K562 (cell line): ENCODE measurements around the gene MRPL10. TPM values are rescaled to one million over a fixed set of nuclear protein-coding genes. Genes with fewer than 3 reads are reported as not detected.

ENCODE experiments used
- ATAC-seq: fragments of 200-7000 bp; cut with Tn5 transposase; 3 replicates; pipeline ENCODE4 v1.9.1; 2020; ENCODE audit warnings: moderate library complexity
- BruUV-seq: library from RNA; stranded (reverse); fragments of 400-500 nt; replicated peaks from 2 replicates; lab custom pipeline; 2021; lab: Mats Ljungman, UMichigan
- CTCF ChIA-PET: fragments of 300-600 bp; formaldehyde crosslinking; extraction: SDS; loops from one replicate; lab custom pipeline; 2021; ENCODE audit warnings: low intra/inter-chr PET ratio; lab: Yijun Ruan, JAX
- POLR2A ChIA-PET: fragments of 300-600, 350-650 bp; sonication (Branson Sonifier 250); formaldehyde crosslinking; extraction: SDS; loops from one replicate; lab custom pipeline; 2021; ENCODE audit warnings: antibody characterized with exemption, inconsistent platforms; lab: Yijun Ruan, JAX
- DNase-seq, 4 experiments: peaks; one replicate each; pipeline versions ENCODE4 v3.0.0 to v3.0.0-alpha.2; 2011 to 2018; ENCODE audit warnings: low spot score in 3 of 4, mixed read lengths in 3 of 4; ENCODE audit errors: extremely low read depth in 1 of 4
- FAIRE-seq: peaks from 2 replicates; lab custom pipeline; 2011; peaks lifted over from hg19 to GRCh38; lab: Jason Lieb, UNC
- H2AFZ ChIP-seq: 2 replicates; pipeline ENCODE4 v1.6.0; 2011; ENCODE audit warnings: low read depth, low read length, control low read depth, inconsistent platforms
- H3K27ac ChIP-seq: fragments of 200-600 bp; 3 replicates; pipeline ENCODE4 v1.8.0; 2011; ENCODE audit warnings: low read depth, mild to moderate bottlenecking, control low read depth, inconsistent platforms, low read length, moderate library complexity, mixed read lengths; ENCODE audit errors: extremely low read depth
- H3K27me3 ChIP-seq, 2 experiments: fragments of 300-600 bp in 1 of 2; 2 replicates in 1 of 2; 3 replicates in 1 of 2; pipeline versions ENCODE4 v1.6.0 to v1.8.0; 2011; ENCODE audit warnings: inconsistent platforms in 2 of 2, low read length in 2 of 2, mild to moderate bottlenecking in 1 of 2, mixed read lengths in 1 of 2, moderate library complexity in 1 of 2; ENCODE audit not compliant: control insufficient read depth in 2 of 2, insufficient read depth in 2 of 2
- H3K36me3 ChIP-seq: fragments of 300-600 bp; 3 replicates; pipeline ENCODE4 v1.8.0; 2011; ENCODE audit warnings: mild to moderate bottlenecking, low read length, inconsistent platforms; ENCODE audit not compliant: control insufficient read depth, insufficient read depth
- H3K4me1 ChIP-seq, 2 experiments: fragments of 200-600 bp in 1 of 2; replicated peaks in 1 of 2; 2 replicates in 1 of 2; 3 replicates in 1 of 2; pipeline versions ENCODE4 v1.5.1 to v1.8.0; 2011; ENCODE audit warnings: inconsistent platforms in 2 of 2, low read length in 2 of 2, mild to moderate bottlenecking in 1 of 2, mixed read lengths in 1 of 2, moderate library complexity in 1 of 2; ENCODE audit not compliant: control insufficient read depth in 2 of 2, insufficient read depth in 2 of 2
- H3K4me2 ChIP-seq: 2 replicates; pipeline ENCODE4 v1.6.1; 2011; ENCODE audit warnings: low read length, control low read depth, inconsistent platforms, mixed read lengths; ENCODE audit not compliant: insufficient read depth
- H3K4me3 ChIP-seq: fragments of 200-600 bp; sonication (generic), shearing (Covaris generic); 2 replicates; pipeline ENCODE4 v1.5.1; 2016; ENCODE audit warnings: control low read depth, inconsistent platforms
- H3K79me2 ChIP-seq: fragments of 200-600 bp; 3 replicates; pipeline ENCODE4 v1.8.0; 2011; ENCODE audit warnings: low read length, inconsistent platforms; ENCODE audit not compliant: control insufficient read depth, insufficient read depth
- H3K9ac ChIP-seq, 2 experiments: 2 replicates each; pipeline versions ENCODE4 v1.6.0 to v1.6.1; 2011; ENCODE audit warnings: low read depth in 2 of 2, low read length in 2 of 2, control low read depth in 1 of 2, inconsistent platforms in 1 of 2, mild to moderate bottlenecking in 1 of 2, mixed read lengths in 1 of 2; ENCODE audit not compliant: insufficient read depth in 1 of 2
- H3K9me1 ChIP-seq: one replicate; pipeline ENCODE4 v1.6.0; 2011; ENCODE audit warnings: inconsistent platforms, mild to moderate bottlenecking, low read length, moderate library complexity; ENCODE audit not compliant: control insufficient read depth, insufficient read depth
- H3K9me3 ChIP-seq: replicated peaks from 2 replicates; pipeline ENCODE4 v1.5.1; 2011; ENCODE audit warnings: low read depth, low read length, inconsistent platforms; ENCODE audit not compliant: control insufficient read depth, insufficient read depth
- H4K20me1 ChIP-seq: replicated peaks from 2 replicates; pipeline ENCODE4 v1.6.1; 2011; ENCODE audit warnings: low read length, inconsistent platforms, mixed read lengths; ENCODE audit not compliant: control insufficient read depth, insufficient read depth
- ARID4B ChIP-seq: sonication (generic); formaldehyde crosslinking; IDR thresholded peaks from 2 replicates; pipeline ENCODE4 v1.8.0; 2022; ENCODE audit warnings: mild to moderate bottlenecking, missing genetic modification reagents
- HBP1 ChIP-seq: fragments of 450-650 bp; formaldehyde crosslinking; IDR thresholded peaks from 2 replicates; pipeline ENCODE4 v1.4.0; 2022; ENCODE audit warnings: missing genetic modification characterization
- HDAC1 ChIP-seq, 2 experiments: fragments of 450-650 bp; IDR thresholded peaks; 2 replicates each; pipeline ENCODE4 v1.6.1; 2016 to 2017; ENCODE audit warnings: inconsistent platforms in 1 of 2, mild to moderate bottlenecking in 1 of 2, moderate library complexity in 1 of 2
- KAT7 ChIP-seq: sonication (generic); formaldehyde crosslinking; IDR thresholded peaks from 2 replicates; pipeline ENCODE4 v1.8.0; 2022; ENCODE audit warnings: missing genetic modification reagents, mild to moderate bottlenecking, borderline replicate concordance
- SIN3B ChIP-seq: fragments of 450-650 bp; IDR thresholded peaks from 2 replicates; pipeline ENCODE4 v1.6.1; 2017; ENCODE audit warnings: low read depth, mild to moderate bottlenecking, moderate library complexity
- UBTF ChIP-seq, 2 experiments: IDR thresholded peaks; 2 replicates each; pipeline ENCODE4 v1.6.1; 2012; ENCODE audit warnings: improper control_type of control experiment in 2 of 2, low read depth in 2 of 2, low read length in 2 of 2, borderline replicate concordance in 1 of 2
- ZNF717 ChIP-seq: fragments of 250-450 bp; sonication (Bioruptor Pico); IDR thresholded peaks from 2 replicates; pipeline ENCODE4 v1.5.0; 2021
- WGBS: fragments of 100-300 bp; shearing (Covaris generic); methylation state at CpG from one replicate; pipeline ENCODE4 v1.1.6; 2016; ENCODE audit warnings: low coverage, mixed read lengths; ENCODE audit not compliant: insufficient coverage; ENCODE audit errors: missing lambda C conversion rate; 5-methylcytosine and 5-hydroxymethylcytosine counted together
- in situ Hi-C: fragments of 300-500 bp; cut with MboI; formaldehyde crosslinking; loops from 4 replicates; pipeline ENCODE4 v1.15.0; 2018; ENCODE audit warnings: inconsistent platforms, mixed read lengths
- intact Hi-C: fragments of 100-400 bp; cut with micrococcal nuclease; formaldehyde crosslinking; loops from 2 replicates; pipeline ENCODE4 v1.14.2; 2022
- polyA plus RNA-seq, 8 experiments: library from polyadenylated mRNA; depleted of rRNA in 4 of 8; stranded (reverse) in 5 of 8; unstranded in 3 of 8; fragments of >200 nt; fragmentation: Nextera tagmentation in 2 of 8; fragmentation: Illumina TruSeq in 1 of 8; extraction: Ambion mirVana in 2 of 8; extraction: Trizol in 1 of 8; gene quantifications; 2 replicates each; pipeline versions ENCODE4 v1.2.1 to v1.2.3, GENCODE V29; 2011 to 2014; ENCODE audit warnings: inconsistent platforms in 1 of 8, missing spikeins in 1 of 8
- total RNA-seq, 7 experiments: library from RNA; depleted of rRNA in 6 of 7; stranded (reverse); fragments of >200 nt in 6 of 7; fragmentation: Illumina TruSeq in 2 of 7; extraction: Trizol in 2 of 7; gene quantifications; 2 replicates each; pipeline versions ENCODE4 v1.2.1 to v1.2.3, GENCODE V29; 2011 to 2021; ENCODE audit warnings: low replicate concordance in 1 of 7

The MRPL10 gene
- total and polyA plus RNA-seq, 9 of the 15 experiments (the other 6 are each of a cell fraction or from before 2014, with no cell fraction given), result 27.8 to 105 (median 67.3) TPM

- no peak overlapping the region for H3K4me2 ChIP-seq
- no peak overlapping the region for H3K27ac ChIP-seq
- H3K36me3 ChIP-seq, result no peaks in the 10 kb centered on the region
- H3K9me1 ChIP-seq, result no peaks in the 10 kb centered on the region
- H3K4me1 ChIP-seq, result peaks cover 0 to 6% of the 10 kb centered on the region in 2 experiments; a peak in 1 of 5 replicates
- no TSS peak for BruUV-seq
- intact Hi-C loops, result loop anchor here (1.0 to 5.0 kb wide), 2 partner anchors 26 to 105 kb away; no protein-coding TSS in a partner anchor
- WGBS, result 23% methylated on average over 5 of the region's 6 CpGs
- in situ Hi-C loops, result no loop called here
- H3K27me3 ChIP-seq, result peaks cover 0 to 29% of the 10 kb centered on the region in 2 experiments; a peak in 3 of 5 replicates
- DNase-seq (no peak), FAIRE-seq (no peak), ATAC-seq (no peak)
- H2AFZ ChIP-seq, result no peak overlapping the region
- H3K9me3 ChIP-seq, result no peaks in the 10 kb centered on the region
- no peak overlapping the region for H3K9ac ChIP-seq
- H4K20me1 ChIP-seq, result peaks cover 16% of the 10 kb centered on the region; the same call in 1 of the 2 replicates
- ChIA-PET POLR2A (interaction anchor here (0.6 to 1.0 kb wide), 4 partner anchors 19 to 918 kb away, joined by 3 to 4 read pairs (median 4); partner anchors contain the start of genes LRRC46, MRPL10 and OSBPL7), CTCF (interaction anchor here (0.6 to 1.2 kb wide), 2 partner anchors 25 to 103 kb away, joined by 3 to 6 read pairs; no protein-coding TSS in a partner anchor)
- H3K79me2 ChIP-seq, result no peaks in the 10 kb centered on the region
- no peak overlapping the region for H3K4me3 ChIP-seq
- TF ChIP-seq HBP1 (CRISPR knock-in tag) (no peak), ARID4B (CRISPR knock-in tag) (no peak), UBTF (IDR thresholded peaks at IDR 0.05; ENCODE audit: borderline replicate concordance in 1 of 2, low read depth in 2 of 2, low read length in 2 of 2) (no peak), KAT7 (no peak), HDAC1 (IDR thresholded peaks at IDR 0.05) (no peak), ZNF717 (no peak), SIN3B (no peak)
Measured at GRCh38 chr17:47801906-47802305, 29.4 kb downstream of the MRPL10 start.
